ENCODE data around the gene BLVRB.
"Not testable (repeated sequence)": the region's sequence is repeated elsewhere in the genome, so short reads cannot be mapped to it uniquely, and the experiment has no call there.

BLVRB gene

GRCh38 chr19:40414542-40415535, 50.7 kb downstream of the BLVRB start:
- H3K27ac ChIP-seq = no peak overlapping the region

GRCh38 chr19:40413291-40413845, 52.2 kb downstream of the BLVRB start, which contains the start of gene PRX:
PRX (minus strand) TSS chr19:40413378; CDS start chr19:40407932, 5,446 bp downstream.
- TF ChIP-seq ZFX (IDR thresholded peaks at IDR 0.05; ENCODE audit: borderline replicate concordance) = no peak
- TF ChIP-seq, protein P1, sequence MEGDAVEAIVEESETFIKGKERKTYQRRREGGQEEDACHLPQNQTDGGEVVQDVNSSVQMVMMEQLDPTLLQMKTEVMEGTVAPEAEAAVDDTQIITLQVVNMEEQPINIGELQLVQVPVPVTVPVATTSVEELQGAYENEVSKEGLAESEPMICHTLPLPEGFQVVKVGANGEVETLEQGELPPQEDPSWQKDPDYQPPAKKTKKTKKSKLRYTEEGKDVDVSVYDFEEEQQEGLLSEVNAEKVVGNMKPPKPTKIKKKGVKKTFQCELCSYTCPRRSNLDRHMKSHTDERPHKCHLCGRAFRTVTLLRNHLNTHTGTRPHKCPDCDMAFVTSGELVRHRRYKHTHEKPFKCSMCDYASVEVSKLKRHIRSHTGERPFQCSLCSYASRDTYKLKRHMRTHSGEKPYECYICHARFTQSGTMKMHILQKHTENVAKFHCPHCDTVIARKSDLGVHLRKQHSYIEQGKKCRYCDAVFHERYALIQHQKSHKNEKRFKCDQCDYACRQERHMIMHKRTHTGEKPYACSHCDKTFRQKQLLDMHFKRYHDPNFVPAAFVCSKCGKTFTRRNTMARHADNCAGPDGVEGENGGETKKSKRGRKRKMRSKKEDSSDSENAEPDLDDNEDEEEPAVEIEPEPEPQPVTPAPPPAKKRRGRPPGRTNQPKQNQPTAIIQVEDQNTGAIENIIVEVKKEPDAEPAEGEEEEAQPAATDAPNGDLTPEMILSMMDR (IDR thresholded peaks at IDR 0.05) = no peak
- no peak within 1 kb of the TSS for H3K27ac ChIP-seq

More at GRCh38 chr19:40414542-40415535, 50.7 kb downstream of the BLVRB start:
- TF ChIP-seq, protein P1 (IDR thresholded peaks at IDR 0.05) = no peak
- no peak for TF ChIP-seq ZFX (IDR thresholded peaks at IDR 0.05; ENCODE audit: borderline replicate concordance)

GRCh38 chr19:40412866-40413265, 52.7 kb downstream of the BLVRB start:
- TF ChIP-seq, protein P1 (IDR thresholded peaks at IDR 0.05) = no peak
- TF ChIP-seq ZFX (IDR thresholded peaks at IDR 0.05; ENCODE audit: borderline replicate concordance) = no peak
- H3K27ac ChIP-seq = no peak overlapping the region

GRCh38 chr19:40411958-40412499, 53.5 kb downstream of the BLVRB start:
- H3K27ac ChIP-seq = no peak overlapping the region
- TF ChIP-seq ZFX (IDR thresholded peaks at IDR 0.05; ENCODE audit: borderline replicate concordance) = no peak

DNA sequence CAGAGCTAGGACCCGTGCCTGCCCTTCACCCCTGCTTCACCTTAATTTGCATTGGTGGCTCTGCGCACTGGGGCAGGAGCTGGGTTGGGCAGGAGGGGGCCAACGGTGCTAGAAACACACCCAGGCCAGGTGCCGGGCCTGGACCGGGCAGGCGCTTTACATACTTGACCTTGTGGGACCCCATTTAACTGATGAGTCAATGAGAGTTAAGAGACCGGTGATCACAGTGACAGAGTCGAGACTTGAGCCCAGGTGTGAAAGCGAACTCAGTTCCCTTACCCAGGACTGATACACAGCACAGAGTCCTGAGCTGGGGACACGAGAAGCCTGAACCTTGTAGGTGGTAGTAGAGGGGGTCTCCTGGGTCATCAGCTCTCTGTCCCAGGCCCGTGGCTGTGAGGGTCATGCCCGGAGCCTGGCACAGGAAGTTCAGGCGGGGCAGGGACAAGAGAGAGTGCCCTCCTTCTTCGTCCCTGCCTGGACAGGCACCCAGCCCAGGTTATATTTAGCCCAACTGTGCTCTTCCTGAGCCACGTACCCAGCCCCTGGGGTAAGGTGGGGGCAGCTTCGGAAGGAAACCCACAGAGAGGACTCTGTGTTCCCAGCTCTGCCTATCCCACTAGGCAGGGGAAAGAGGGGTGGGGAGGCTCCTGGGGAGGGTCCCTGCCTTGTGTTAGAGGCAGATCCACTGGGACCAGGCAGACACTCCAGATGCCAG, 54.3 kb downstream of the BLVRB start:
- no peak for TF ChIP-seq ZFX (IDR thresholded peaks at IDR 0.05; ENCODE audit: borderline replicate concordance)
- TF ChIP-seq, protein P1 (IDR thresholded peaks at IDR 0.05) = no peak
- no peak overlapping the region for H3K27ac ChIP-seq

DNA sequence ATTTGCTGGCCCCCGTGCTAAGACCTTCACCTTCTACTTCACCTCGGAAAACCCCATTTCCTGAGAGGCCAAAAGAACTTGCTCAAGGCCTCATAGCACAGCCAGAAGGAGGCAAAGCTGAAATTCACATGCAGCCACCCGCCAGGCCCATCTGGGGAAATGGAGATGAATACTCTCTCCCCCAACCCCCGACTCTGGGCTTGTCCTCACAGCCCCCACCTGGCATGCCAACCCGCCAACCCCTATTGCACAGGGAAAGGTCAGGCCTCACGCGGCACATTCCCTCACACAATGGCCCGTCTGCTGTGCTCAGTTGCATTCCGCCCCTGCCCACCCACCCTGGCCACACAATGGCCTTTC, 55.5 kb downstream of the BLVRB start:
- TF ChIP-seq, protein P1 (IDR thresholded peaks at IDR 0.05) = no peak
- TF ChIP-seq ZFX (IDR thresholded peaks at IDR 0.05; ENCODE audit: borderline replicate concordance) = no peak
- no peak overlapping the region for H3K27ac ChIP-seq

- not testable (repeated sequence) for H3K27ac ChIP-seq
Observed at GRCh38 chr19:40408598-40408925, 57.0 kb downstream of the BLVRB start.

Data from 22Rv1 (cell line).